Lower leg skin (tissue), 3 donors: ENCODE results near the gene TMEM62.

Source experiments
- CTCF ChIP-seq, 3 donors: fragments of 450-650 bp; IDR thresholded peaks; one replicate each; pipeline ENCODE4 v1.5.1; 2016; ENCODE audit warnings: antibody characterized with exemption in 3 of 3, mild to moderate bottlenecking in 3 of 3, moderate library complexity in 2 of 3
- POLR2A ChIP-seq, 2 donors: fragments of 450-650 bp; IDR thresholded peaks; one replicate each; pipeline ENCODE4 v1.6.1; 2016 to 2017; ENCODE audit warnings: antibody characterized with exemption in 2 of 2, mild to moderate bottlenecking in 1 of 2, moderate library complexity in 1 of 2

DNA sequence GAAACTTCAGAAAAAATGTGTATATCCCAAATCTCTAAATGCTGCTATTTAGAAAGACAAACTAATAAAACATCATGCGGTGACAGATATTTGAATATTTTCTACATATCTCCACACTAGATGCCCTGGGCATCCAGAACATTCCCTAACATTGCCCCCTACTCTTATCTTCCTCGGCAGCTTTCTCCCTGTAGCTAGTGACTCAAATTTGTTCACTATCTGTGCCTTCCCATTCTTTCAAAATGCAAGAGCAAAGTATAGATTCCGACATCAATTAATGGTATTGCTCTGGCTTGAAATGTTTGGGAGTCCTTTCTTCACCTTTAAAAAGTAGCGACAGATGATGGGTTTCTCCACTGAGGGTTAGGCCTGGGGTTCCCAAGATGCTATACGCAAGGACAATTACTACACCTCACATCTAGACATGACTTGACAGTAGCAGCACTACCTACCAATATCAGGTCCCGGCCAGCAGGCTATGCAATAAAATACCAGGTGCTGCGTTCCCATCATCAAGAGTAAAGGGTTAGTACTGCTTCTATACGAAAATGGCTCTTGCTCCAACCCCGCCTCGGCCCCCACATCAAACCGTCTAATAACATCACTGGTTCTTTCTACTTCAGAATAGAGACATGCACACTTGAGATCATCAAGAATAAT, 28.2 kb upstream of the TMEM62 start:
- no peak for TF ChIP-seq POLR2A (IDR thresholded peaks at IDR 0.05)
- TF ChIP-seq CTCF (IDR thresholded peaks at IDR 0.05) = no peak
